GM19328 (cell line): Measurements from ENCODE around the gene WTAP.
A peak's percentile ranks its signal among the peaks of the same experiment; 100 is the strongest.
"Not testable (repeated sequence)": the region's sequence is repeated elsewhere in the genome, so short reads cannot be mapped to it uniquely, and the experiment has no call there.

Source experiments
- ATAC-seq: cut with Tn5 transposase; IDR thresholded peaks from one replicate; pipeline ENCODE4 v1.9.1; 2021; ENCODE audit warnings: mild to moderate bottlenecking, moderate library complexity; ENCODE audit not compliant: unreplicated experiment

WTAP gene

DNA sequence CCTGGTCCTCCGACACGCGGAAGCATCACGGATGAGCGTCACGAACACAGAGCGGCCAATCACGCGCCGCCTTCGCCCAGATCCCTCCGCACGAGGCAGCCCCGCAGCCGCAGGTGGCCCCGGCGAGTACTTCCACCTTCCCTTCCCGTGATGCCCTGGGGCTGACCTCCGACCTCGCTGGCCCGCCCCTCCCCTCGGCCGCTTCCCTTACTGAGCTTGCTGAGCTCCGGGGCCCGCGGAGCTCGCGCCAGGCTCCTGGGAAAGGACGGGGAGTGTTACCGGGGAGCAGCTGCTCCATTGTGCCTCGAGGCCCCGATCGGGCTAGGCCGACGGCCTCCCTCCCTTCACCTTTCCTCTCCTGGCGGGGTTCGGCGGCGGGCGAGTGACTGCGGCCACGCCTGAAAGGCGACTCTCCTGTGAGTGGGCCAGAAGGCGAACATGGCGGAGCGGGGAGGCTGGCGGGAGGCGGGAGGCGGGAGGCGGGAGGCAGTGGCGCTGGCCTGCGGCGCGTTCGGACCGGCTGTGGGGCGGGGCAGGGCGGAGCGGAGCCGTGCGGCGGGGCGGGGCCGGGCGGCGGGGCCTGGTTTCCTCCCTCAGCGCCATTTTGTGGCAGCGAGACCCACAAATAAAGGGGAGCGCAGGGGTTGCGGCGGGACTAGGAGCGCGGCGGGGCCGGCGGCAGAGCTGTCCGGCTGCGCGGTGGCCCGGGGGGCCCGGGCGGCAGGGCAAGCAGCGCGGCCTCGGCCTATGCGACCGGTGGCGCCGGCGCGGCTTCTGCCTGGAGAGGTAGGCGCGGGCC is at the start of gene WTAP:
Gene WTAP, plus strand, starts transcription at position 589 of the 799 bp plus-strand sequence. CDS start 8,760 bp downstream, outside the sequence.
- ATAC-seq = peak; percentile 64

DNA sequence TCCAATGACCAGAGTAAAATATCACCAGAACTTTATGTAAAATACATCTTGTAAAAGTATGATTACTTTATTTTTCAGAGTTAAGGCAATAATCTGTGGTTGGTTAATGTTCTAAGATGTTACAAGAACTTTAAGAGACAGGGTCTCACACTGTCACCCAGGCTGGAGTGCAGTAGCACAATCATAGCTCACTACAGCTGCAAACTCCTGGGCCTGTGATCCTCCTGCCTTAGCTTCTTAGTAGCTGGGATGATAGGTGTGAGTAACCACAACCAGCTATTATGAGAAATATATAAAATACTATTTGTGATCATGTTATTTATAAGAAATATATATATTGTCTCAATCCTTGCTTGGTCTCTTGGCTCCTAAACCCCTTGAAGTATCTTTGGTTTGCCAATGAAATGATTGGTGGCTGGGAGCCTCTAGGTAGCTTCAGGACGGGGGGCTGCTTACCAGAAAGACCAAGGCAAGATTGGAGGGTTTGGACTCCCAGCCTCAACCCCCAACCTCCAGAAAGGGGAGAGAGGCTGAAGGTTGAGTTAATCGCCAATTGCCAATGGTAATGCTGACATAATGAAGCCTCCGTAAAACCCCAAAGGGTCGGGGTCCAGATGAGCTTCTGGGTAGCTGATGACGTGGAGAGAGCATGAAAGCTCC is 49.7 kb upstream of the WTAP start:
- ATAC-seq = no peak

DNA sequence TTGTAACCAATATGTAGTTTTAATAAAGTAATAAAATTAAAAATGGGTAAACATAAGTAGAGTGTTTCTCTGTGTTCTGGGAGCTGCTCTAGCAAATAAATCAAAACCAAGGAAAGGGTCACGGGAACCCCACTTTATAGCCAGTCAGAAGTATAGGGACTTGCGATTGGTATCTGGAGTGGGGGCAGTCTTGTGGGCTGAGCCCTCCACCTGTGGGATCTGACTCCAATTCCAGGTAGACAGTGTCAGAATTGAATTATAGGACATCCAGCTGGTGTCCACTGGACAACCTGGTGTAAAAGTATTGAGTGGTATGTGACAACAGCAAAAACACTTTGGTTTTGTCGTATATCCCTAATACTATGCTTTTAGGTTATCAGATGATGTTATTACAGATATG is 48.7 kb upstream of the WTAP start:
- no peak for ATAC-seq

DNA sequence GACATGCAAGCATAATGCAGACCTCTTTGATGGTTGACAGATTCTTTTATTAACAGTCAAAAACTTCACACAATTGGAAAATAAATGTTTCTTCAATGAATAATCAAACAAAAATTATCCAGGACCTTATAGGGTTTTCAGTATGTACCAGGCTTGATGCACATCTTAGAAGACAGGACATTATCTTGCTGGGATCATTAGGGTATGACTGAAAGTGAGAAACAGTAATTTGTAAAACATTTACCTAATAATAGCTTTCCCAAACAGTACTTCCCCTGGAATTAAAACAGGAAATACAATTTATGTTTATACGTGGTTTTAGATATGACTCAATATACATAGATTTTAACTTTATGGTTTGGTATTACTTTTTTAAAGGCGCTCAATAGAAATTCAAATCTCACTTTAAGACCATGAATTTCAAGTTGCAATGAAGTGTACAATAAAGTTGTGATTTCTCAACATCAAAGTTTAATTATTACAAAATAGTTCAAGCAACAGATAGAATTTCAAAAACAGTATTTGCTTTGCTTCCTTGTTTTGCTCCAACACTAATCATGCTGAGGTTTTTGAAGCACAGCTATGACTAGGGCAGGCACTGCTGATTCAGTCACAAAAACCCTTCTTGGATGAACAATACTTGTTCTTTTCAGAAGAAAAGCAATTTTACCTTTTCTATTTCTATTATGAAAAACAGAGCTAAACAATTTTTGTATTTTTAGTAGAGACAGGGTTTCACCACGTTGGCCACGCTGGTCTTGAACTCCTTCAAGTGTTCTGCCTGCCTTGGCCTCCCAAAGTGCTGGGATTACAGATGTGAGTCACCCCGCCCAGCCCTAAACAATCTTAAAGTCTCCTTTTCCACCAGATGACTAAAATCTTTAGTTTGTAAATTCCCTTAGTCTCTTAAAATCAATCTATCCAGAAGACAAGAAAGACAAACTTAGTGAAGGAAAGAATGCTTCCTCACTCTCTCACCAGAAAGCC is 47.9 kb upstream of the WTAP start:
- no peak for ATAC-seq

DNA sequence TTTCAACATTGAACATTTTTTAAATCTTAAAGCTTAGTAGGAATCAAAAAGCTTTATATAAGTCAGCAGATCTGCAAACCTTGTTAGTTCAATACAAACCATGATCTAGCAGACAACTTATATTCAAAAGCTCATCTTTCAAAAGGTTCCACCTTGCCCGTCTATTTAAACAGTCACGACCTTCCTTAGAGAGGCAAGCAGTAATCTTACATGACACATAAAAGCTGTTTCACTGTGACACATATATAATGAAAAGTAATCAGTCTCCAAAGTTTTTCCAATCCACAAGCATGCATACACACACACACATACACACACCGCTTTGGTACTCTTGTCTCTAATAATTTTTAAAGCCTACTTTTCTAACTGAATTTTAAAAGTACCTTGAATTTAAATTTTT is 47.2 kb upstream of the WTAP start:
- no peak for ATAC-seq

DNA sequence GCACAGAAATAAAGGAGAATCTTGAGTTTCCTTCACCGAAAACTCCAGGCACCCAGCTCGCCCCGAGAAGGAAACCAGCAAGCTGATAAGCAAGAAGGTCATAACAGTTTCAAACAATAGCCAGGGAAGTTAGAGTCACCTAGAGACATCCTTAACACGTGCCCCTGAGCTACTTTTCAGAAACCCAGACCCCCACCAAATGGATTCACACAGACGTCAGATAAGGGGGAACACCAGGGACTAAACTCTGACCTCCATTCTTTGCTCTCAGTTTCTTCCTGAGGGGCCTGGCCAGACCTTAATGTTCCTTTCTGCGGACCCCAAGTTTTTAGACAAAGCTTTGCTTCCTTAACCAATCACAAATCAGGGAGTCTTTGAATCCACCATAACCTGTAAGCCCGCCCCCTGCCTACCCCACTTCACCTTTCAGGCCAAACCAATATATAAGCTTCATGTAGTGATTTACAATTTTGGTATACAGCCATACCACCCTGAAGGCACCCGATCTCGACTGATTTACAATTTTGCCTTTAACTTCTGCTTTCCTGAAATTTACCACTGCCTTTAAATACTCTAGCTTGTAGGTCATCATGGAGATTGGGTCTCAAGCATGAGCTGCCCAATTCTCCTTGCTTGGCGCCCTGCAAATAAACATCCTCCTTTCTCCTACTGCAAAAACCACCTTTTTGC is 46.0 kb upstream of the WTAP start:
- no peak for ATAC-seq

DNA sequence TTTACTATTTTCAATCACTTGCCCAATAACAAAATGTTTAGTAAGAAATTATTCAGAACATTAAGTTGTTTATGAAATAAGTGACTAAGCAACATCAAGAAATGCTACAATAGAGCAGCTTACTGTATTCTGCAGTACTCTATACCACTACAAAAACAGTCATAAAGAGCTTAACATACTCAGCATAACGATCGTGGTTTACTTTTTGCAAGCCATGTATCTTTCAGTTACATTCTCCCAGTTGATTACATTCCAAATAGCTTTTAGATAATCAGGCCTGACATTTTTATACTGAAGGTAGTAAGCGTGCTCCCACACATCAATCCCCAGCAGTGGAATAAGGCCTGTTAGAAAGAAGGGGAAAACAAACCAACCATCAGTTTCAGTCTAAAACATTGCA is 45.0 kb upstream of the WTAP start:
- no peak for ATAC-seq

DNA sequence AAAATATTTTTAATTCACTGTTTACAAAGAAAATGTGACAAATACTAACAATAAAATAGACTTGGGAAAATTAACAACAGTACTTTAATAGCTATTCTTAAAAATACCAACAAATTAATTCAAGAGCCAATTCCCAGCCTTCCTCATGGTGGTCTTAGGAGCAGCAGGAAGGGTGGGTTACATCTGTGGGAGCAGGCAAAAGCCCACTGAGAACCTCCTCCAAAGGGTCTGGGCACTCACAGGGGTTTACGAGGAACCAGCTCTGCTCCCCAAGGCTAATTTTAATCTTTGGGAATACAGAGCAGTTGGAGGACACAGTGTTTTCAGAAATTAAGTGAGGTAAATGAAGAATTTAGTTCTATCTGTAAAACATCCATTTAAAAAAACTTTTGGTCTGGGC is 44.5 kb upstream of the WTAP start:
- no peak for ATAC-seq

DNA sequence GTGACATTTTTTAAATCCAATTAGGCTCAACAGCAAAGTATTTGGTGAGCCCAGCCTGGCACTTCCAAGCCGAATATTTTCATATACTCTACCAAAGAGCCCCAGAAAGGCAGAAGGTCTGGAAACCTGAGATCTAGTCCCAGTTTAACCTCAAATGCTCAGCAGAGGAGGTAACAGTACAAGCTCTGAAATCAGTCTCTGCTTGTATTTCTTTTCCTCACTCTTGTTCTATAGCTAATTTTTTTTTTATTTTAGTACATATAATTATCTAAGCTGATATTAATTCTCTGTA is 43.3 kb upstream of the WTAP start:
- no peak for ATAC-seq

DNA sequence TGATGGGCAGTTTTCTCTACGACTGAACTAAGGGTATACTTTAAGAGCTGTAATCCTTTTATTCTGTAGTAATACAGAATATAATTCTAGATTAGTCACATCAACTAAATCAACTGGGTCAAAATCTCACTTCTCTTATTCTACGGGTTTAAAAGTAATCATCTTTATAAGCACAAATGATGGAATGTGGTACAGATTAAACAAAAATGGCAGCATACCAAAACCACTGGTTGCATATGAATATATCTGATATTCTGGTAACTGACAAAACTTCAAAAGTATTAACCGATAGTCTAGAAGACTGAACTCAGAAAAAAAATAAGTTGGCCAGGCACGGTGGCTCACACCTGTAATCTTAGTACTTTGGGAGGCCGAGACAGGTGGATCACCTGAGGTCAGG is 41.3 kb upstream of the WTAP start:
- ATAC-seq = no peak

DNA sequence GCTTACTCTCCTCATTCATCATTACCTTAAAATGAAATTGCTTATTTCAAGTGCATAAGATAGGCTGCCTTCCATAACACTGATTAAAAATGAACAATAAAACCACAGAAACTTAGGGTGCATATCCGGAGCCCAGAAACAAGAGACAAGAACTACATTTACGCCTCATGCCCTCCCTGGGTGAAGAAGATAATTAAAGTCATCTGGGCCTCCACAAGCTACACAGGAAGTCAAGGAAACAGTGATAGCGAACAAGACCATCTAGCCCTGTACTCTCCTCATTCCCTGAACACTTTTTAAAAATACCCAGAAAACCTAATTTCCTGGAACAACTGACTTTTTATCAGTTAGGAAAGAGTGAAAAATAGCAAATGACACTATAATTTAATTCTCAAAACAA is 40.6 kb upstream of the WTAP start:
- ATAC-seq = no peak

DNA sequence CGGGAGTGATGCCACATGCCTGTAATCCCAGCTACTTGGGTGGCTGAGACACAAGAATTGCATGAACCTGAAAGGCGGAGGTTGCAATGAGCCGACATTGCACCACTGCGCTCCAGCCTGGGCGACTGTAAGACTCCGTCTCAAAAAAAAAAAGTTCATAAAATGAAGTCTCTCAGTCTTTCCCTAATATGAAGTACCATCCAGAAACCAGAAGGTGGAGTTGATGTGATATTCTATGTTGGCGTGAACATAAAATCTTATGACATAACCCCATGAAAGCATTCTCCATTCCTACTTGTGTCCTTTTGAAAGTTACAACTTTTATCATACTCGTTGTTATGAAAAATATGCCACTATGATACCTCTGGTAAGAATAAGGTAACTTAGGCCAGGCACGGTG is 40.0 kb upstream of the WTAP start:
- no peak for ATAC-seq

DNA sequence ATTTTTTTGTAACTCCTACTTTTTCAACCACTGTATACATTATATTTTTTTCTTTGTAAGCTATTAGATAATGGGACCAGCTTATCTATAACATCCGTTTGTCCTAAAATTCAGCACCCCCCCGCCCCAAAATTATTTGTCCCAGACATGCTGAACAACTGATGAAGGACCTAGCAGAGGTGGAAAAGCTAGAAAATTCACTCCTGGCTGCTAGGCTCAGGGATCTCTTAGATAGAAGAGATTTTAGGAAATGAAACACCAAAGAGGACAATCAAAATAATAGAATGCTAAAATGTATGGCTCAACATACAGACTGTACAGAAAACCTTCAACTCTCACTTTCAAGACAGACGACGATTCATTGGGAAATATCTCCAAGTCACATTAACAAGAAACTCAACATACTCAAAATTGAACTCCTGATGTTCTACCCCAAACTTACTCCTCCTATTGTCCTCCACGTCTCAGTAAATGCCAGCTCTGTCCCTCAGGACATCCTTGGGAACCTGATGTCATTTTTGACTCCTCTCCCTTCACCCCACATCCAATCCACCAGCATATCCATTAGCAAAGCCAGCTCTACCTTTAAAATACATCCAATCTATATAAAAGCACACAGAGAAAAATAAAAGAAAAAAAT is 38.9 kb upstream of the WTAP start:
- no peak for ATAC-seq

DNA sequence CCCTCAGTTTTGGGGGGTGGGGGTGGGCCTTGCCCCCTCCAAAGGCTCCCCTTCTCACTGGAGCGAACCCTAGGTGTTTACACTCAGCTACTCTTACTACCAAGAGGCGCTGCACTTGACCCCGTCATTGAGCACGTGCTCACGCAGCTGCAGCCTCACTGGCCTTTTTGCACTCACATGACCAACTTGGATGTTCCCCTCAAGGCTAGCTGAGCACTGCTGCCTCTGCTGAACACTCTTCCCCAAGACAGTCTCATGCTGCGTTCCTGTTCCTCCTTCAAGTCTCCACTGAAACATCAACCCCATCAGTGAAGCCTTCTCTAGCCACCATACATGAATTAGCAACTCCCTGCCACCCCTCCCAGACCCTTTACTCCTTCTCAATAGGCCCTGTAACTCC is 38.3 kb upstream of the WTAP start:
- ATAC-seq = no peak

DNA sequence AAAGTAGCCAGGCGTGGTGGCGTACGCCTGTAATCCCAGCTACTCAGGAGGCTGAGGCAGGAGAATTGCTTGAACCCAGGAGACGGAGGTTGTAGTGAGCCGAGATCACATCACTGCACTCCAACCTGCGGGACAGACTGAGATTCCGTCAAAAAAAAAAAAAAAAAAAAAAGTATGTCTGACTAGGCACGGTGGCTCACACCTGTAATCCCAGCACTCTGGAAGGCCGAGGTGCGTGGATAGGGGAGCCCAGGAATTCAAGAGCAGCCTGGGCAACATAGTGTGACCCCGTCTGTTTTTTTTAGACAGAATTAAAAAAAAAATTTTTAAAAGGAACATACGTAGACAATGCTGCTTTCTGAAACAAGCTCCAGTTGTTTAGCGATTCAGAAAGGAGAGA is 37.2 kb upstream of the WTAP start:
- not testable (repeated sequence) for ATAC-seq

DNA sequence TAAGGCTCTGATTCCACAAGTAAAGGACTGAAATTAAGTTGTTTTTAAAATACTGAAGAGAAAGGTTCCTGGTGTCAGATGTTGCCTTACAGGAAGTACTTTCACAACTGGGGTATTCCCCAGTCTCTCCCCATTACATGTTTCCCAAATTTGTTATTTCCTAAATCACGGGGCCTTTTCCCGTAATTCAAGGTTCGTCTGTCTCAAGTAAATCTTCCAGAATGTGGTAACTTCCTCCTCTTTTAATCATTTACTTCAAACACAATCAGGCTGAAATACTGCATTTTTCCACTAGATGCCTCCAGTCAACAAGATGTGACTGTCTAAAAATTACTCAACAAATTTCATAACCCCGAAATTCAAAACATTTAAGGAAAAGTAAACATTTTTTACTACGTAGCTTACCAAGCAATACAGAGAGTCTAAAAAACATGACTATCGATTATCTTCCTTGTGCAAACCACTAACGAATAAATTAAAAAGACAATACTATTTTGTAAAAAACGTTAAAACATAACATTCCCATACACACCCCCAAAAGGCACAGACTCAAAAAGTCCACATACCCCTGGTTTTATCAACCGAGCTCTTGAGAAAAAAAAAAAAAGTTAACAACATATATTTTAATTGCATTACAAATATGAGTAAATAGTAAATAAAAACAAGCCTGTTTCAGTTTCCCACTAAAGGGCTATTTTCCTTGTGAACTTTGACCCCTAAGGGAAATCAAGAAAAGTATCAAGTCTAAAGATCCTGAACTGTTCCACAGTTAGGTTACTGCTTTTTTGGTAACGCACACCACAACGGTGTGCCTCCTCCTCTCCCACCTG is 36.0 kb upstream of the WTAP start:
- ATAC-seq = no peak

DNA sequence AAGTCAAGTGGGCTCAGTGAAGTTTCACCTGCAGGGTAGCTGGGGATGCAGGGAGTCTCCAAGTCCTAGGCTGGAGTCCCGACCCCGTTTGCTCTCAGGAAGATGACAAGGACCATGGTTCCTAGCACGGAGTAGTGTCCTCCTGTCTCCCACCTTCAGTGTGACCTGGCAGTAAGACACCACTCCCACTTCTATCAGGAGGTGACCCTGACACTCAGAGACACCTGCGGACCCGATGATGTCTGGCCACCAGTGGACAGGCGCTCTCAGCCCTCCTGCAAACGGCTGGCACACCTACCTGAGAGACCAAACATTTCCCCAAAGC is 35.4 kb upstream of the WTAP start:
- no peak for ATAC-seq

DNA sequence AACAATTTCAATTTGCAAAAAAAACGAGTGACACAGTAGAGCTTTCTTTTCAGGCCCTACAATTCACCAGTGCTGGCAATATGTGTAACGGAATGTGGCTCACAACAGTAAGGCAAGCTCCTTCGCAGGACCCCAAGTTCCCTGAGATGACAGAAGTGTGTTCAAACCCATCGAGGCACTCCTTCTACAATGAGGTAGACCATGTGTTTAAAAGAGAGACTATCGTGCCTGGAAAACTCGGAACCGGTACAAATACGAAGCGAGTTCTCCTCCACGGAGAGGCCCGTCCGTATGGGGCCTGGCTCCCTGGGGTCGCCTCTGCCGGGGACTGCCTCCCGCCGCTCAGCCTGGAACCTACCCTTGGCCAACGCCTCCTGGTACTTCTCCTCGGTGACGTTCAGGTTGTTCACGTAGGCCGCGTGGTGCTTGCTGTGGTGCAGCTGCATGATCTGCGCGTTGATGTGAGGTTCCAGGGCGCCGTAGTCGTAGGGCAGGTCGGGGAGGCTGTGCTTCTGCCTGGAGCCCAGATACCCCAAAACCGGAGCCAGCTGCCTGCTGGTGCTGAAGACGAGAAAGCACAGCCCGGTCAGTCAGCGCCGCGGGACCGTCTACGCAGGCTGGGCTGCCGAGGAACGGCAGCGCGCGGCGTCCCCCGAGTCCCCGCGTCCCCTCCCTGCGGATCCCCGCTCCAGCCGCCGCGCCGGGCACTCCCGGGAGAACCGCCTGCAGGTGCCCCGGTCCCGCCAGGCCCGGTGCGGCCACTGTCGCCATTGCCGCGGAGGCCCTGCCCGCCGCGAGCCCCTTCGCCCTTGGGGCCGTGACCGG is 34.8 kb upstream of the WTAP start:
- peak; percentile 34 for ATAC-seq
